COLO668 (cell line): Measurements from ENCODE around the gene TTC17.
A peak's percentile ranks its signal among the peaks of the same experiment; 100 is the strongest.
"Not testable (repeated sequence)": the region's sequence is repeated elsewhere in the genome, so short reads cannot be mapped to it uniquely, and the experiment has no call there.

Source experiments
- DNase-seq: peaks from one replicate; lab custom pipeline; 2025; ENCODE audit not compliant: unreplicated experiment; lab: John Stamatoyannopoulos, UW

The TTC17 gene

GRCh38 chr11:43447151-43447550, 88.4 kb downstream of the TTC17 start:
- DNase-seq: no peak

- DNase-seq: no peak
Observed at GRCh38 chr11:43458486-43458885, 99.8 kb downstream of the TTC17 start.

- DNase-seq: no peak
Observed at GRCh38 chr11:43459246-43459645, 100.5 kb downstream of the TTC17 start.

- no peak for DNase-seq
Observed at GRCh38 chr11:43462359-43462758, 103.6 kb downstream of the TTC17 start.

- no peak for DNase-seq
Observed at GRCh38 chr11:43467958-43468357, 109.2 kb downstream of the TTC17 start.

GRCh38 chr11:43477491-43477890, 118.8 kb downstream of the TTC17 start:
- not testable (repeated sequence) for DNase-seq

- DNase-seq: no peak
Observed at GRCh38 chr11:43486141-43486540, 127.4 kb downstream of the TTC17 start.

- DNase-seq: no peak
Observed at GRCh38 chr11:43489869-43490465, 131.2 kb downstream of the TTC17 start.

- DNase-seq: no peak
Observed at GRCh38 chr11:43492701-43493100, 134.0 kb downstream of the TTC17 start.

GRCh38 chr11:43493431-43493830, 134.7 kb downstream of the TTC17 start:
- DNase-seq: no peak

- no peak for DNase-seq
Observed at GRCh38 chr11:43497144-43497543, 138.4 kb downstream of the TTC17 start.

GRCh38 chr11:43498561-43498960, 139.8 kb downstream of the TTC17 start:
- no peak for DNase-seq

GRCh38 chr11:43503417-43503816, 144.7 kb downstream of the TTC17 start:
- DNase-seq: no peak

GRCh38 chr11:43504316-43504950, 145.7 kb downstream of the TTC17 start:
- DNase-seq: peak; percentile 29

GRCh38 chr11:43505171-43505570, 146.5 kb downstream of the TTC17 start:
- DNase-seq: no peak

GRCh38 chr11:43507171-43507570, 148.5 kb downstream of the TTC17 start:
- DNase-seq: no peak

- DNase-seq: no peak
Observed at GRCh38 chr11:43508511-43508918, 149.8 kb downstream of the TTC17 start.

GRCh38 chr11:43511959-43512358, 153.2 kb downstream of the TTC17 start:
- DNase-seq: no peak

- DNase-seq: no peak
Observed at GRCh38 chr11:43515090-43515489, 156.4 kb downstream of the TTC17 start.

- no peak for DNase-seq
Observed at GRCh38 chr11:43516316-43516850, 157.7 kb downstream of the TTC17 start.

GRCh38 chr11:43517518-43517917, 158.8 kb downstream of the TTC17 start:
- no peak for DNase-seq

GRCh38 chr11:43518408-43519160, 159.9 kb downstream of the TTC17 start:
- DNase-seq: no peak
